HUES6 (cell line): ENCODE measurements around the gene SERPINE1.
A peak's percentile ranks its signal among the peaks of the same experiment; 100 is the strongest.

ENCODE experiments used
- H3K27ac ChIP-seq: 2 replicates; pipeline ENCODE4 v1.7.0; 2013; ENCODE audit warnings: low read depth, mild to moderate bottlenecking, low read length, inconsistent platforms
- H3K27me3 ChIP-seq: 2 replicates; pipeline ENCODE4 v1.6.1; 2013; ENCODE audit warnings: low read length; ENCODE audit not compliant: control insufficient read depth, insufficient read depth
- H3K36me3 ChIP-seq: 2 replicates; pipeline ENCODE4 v1.6.1; 2013; ENCODE audit warnings: low read length; ENCODE audit not compliant: control insufficient read depth, insufficient read depth
- H3K4me1 ChIP-seq: 2 replicates; pipeline ENCODE4 v1.6.1; 2013; ENCODE audit warnings: low read length; ENCODE audit not compliant: control insufficient read depth, insufficient read depth
- H3K4me3 ChIP-seq: 2 replicates; pipeline ENCODE4 v1.5.1; 2013; ENCODE audit warnings: low read depth, low read length
- H3K9ac ChIP-seq: one replicate; pipeline ENCODE4 v1.6.1; 2013; ENCODE audit warnings: mild to moderate bottlenecking, low read length
- H3K9me3 ChIP-seq: 2 replicates; pipeline ENCODE4 v1.6.1; 2013; ENCODE audit warnings: low read depth, low read length; ENCODE audit not compliant: control insufficient read depth, insufficient read depth

SERPINE1 gene

DNA sequence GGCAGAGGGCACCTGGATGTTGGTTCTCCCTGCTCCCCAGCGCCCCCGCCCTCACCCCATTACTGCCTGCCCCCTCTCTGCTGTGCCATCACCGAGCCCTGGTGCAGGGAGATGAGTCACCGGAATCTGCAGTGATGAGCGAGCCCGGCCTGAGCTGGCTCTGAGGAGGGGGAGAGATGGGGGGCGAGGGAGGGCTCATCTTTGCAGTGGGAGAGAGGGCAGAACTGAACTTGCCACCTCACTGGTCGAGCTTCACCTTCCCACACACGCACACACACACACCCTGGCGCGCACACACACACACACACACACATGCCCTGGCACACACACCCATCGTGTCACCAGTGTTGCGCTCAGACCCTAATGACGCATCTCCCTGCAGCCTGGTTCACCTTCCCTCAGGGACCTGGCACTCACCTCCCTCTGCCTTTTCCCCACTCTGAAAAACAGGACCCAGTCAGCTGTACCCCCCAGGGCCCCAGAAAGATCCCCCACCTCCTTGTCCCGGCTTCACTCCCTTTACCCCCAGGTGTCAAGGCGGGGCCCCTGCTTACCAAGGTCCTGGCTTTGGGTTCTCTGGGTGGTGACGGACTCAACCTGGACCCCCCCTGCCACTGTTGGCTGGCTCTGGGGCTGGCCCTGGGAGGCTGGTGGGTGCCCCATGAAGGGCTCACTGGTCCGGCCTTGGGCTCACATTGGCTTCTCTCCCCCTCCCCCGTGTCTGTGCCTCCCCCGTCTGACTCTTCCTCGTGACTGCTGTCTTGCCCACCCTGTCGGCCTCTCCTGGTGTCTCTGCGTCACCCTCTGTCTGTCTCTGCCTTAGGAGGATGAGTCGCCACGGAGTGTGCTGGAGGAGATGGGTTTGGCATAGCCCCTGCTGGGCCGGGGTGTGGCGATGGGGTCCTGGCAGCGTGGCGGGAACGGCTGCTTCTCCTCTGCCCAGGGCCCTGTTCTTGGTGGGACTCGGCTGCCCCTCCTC is 33.1 kb downstream of the SERPINE1 start:
- Histone ChIP-seq H3K9me3 (no peaks in the 10 kb centered on the region), H3K9ac (peak overlapping the region; percentile 6), H3K27ac (no peak overlapping the region), H3K4me1 (peaks cover 62% of the 10 kb centered on the region), H3K4me3 (no peak overlapping the region), H3K27me3 (peaks cover 18% of the 10 kb centered on the region), H3K36me3 (peaks cover 19% of the 10 kb centered on the region)

DNA sequence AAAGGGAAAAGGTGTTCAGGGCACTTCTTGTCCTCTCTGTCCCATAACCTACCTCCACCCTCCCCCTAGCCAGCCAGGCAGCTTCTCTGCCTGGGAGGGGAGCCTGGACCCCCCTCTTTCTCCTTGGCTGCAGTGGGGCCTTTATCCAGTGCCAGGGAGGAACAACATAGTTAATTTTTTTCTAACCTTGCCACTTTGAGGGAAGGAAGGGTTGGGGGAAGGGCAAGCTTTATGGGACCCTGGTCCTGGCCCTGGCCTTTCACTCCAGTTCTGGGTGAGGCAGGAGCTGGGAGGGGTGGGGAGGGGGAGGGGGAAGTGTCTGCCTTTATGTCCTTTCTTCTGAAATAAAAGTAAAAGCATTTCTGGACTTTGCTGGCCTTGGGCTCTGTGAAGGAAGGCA is 34.0 kb downstream of the SERPINE1 start:
- Histone ChIP-seq H3K4me3 (no peak overlapping the region), H3K9ac (no peak overlapping the region), H3K9me3 (no peaks in the 10 kb centered on the region), H3K36me3 (peaks cover 19% of the 10 kb centered on the region), H3K27ac (no peak overlapping the region), H3K27me3 (peaks cover 24% of the 10 kb centered on the region), H3K4me1 (peaks cover 58% of the 10 kb centered on the region)

DNA sequence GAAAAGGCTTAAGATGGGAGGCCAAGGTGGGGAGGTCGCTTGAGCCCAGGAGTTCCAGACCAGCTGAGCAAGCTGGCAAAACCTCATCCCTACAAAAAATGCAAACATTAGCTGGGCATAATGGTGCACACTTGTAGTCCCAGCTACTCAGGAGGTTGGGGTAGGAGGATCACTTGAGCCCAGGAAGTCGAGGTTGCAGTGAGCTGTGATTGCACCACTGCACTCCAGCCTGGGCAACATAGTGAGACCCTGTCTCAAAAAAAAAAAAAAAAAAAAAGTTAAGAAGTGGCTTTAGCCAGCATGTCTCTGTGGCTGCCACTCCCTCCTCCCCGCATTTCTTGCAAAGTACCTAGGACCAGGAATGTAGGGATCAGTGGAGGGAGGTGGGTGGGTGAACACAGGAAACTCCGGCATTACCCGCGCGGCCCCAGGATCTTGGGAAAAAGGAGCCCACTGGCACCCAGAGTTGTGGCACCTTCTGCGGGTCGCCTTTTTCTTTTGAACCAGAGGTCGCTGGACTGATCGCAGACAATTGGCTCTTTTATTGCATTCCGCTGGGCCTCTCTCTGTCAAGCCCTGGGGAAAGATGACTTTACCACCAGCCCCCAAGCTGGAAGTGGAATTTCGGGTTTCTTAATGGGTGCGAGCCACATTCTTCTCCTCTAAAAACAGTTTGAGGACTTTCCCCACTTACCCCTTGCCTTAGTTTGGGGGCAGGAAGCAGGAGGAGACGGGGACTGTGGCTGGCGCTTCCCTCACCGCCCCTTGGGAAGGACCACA is 35.0 kb downstream of the SERPINE1 start:
- Histone ChIP-seq H3K9me3 (no peaks in the 10 kb centered on the region), H3K9ac (peak overlapping the region; percentile 57), H3K4me3 (peak overlapping the region; percentile 62), H3K27ac (peak overlapping the region; percentile 56; the same call in 1 of the 2 replicates), H3K27me3 (peaks cover 30% of the 10 kb centered on the region), H3K4me1 (peaks cover 49% of the 10 kb centered on the region), H3K36me3 (peaks cover 18% of the 10 kb centered on the region)

DNA sequence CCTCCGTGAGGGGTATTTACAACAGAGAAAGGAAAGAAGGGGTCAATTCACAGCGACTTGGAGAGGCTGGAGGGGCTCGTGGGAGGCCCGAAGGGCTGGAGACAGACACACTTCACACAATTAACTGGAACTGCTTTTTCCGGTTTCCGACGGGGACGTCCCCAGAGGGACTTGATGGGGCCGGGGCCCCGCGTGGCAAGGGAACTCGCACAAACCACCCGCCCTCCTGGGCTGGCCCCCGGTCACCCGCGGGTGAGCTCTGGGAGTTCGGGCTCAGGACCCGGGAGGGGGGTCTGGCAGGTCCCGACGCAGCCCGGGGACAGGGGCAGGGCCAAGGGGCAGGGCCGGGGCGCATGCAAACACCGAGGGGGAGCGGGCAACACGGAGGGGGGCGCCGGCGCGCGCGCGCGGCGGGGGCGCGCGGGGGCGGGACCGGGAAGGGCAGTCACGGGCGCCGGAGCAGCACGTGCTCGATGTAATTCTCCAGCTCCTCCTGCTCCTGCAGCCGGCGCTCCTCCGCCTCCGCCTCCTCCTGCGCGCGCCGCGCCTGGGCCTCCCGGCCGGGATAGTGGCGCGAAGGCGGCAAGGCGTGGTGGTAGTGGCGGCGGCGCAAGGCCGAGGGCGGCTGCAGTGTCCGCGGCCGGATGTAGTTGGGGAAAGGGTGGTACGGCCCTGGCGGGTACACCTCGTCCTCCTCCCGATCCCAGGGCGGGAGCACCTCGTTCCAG is 35.8 kb downstream of the SERPINE1 start:
- Histone ChIP-seq H3K9ac (peak overlapping the region; percentile 77), H3K27ac (peak overlapping the region; percentile 56; the same call in 1 of the 2 replicates), H3K27me3 (peaks cover 38% of the 10 kb centered on the region), H3K4me1 (peaks cover 46% of the 10 kb centered on the region), H3K36me3 (peaks cover 13% of the 10 kb centered on the region), H3K4me3 (peak overlapping the region; percentile 62), H3K9me3 (no peaks in the 10 kb centered on the region)

DNA sequence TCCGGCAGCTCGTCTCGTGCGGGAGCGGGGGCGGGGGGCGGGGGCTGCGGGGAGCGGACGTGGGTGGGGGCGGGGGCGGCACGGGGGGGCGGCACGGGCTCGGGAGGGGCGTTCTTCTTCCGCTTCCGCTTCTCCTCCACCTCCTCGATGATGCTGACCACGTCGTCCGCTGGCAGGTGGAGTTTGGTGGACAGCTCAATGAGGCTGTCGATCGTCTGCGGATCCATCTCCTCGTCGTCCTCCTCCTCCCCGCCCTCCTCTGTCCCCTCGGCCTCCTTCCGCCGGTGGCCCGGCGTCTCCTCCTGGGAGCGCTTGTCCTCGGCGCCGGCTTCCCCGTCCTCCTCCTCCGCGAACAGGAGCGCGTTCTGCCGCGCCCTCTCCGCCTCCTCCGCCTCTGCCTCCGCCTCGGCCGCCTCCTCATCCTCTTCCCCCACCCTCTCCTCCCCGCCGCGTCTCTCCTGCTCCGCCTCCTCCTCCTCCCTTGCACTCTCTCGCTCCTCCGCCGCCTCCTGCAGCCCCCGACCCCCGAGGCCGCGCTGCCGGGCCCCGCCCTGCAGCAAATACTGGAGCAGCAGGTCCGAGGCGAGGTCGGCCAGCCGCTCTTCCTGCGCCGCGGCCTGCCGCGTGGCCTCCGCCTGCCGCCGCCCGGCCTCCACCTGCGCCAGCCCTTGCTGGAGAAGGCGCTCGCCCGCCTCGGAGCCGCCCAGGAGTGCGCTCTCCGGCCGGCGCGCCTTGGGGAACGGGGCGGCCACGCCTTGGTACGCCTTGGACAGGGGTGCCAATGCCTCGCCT is 36.6 kb downstream of the SERPINE1 start:
- peak overlapping the region; percentile 62 for H3K4me3 ChIP-seq
- H3K9me3 ChIP-seq = no peaks in the 10 kb centered on the region
- H3K9ac ChIP-seq = peak overlapping the region; percentile 79
- H3K36me3 ChIP-seq = peaks cover 8% of the 10 kb centered on the region
- H3K27me3 ChIP-seq = peaks cover 46% of the 10 kb centered on the region
- no peak overlapping the region for H3K27ac ChIP-seq
- peaks cover 54% of the 10 kb centered on the region for H3K4me1 ChIP-seq

DNA sequence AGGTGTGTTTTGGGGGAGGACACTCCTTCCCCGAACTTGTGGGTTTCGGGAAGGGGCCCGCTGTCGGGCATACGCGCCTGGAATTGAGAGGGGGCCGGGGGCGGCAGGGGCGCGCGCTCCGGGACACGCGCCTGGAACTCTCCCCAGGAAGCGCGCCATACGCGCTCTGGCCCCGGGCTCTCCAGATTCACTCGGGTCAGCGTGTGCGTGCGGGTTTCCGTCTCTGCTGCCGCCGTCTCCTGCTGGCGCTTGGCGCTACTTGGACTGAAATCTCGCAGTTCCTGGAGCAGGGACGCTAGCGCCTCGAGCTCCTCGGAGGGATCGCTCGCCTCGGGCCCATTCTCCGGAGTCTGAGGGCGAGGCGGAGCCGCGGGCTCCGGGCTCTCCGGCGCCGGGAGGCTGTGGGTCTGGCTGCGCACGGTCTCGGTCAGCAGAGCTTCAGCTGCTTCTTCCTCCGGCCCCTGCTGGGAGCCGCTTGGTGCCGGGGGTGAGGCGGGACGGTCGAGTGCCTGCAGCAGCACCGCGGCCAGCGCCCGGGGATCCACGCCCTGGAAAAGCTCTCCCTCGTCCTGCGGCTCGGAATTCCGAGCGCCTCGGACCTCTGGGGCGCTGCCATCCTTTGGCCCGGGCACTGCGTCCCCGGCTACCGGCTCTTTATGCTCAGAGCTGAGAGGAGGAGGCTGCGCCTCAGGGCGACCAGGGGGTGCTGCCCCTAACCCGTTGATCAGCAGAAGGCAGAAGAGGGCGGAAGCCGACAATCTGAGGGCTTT is 37.4 kb downstream of the SERPINE1 start:
- H3K36me3 ChIP-seq = peaks cover 1% of the 10 kb centered on the region; the same call in 1 of the 2 replicates
- H3K4me3 ChIP-seq = peak overlapping the region; percentile 62
- peaks cover 54% of the 10 kb centered on the region for H3K4me1 ChIP-seq
- peak overlapping the region; percentile 79 for H3K9ac ChIP-seq
- no peak overlapping the region for H3K27ac ChIP-seq
- no peaks in the 10 kb centered on the region for H3K9me3 ChIP-seq
- H3K27me3 ChIP-seq = peaks cover 53% of the 10 kb centered on the region

DNA sequence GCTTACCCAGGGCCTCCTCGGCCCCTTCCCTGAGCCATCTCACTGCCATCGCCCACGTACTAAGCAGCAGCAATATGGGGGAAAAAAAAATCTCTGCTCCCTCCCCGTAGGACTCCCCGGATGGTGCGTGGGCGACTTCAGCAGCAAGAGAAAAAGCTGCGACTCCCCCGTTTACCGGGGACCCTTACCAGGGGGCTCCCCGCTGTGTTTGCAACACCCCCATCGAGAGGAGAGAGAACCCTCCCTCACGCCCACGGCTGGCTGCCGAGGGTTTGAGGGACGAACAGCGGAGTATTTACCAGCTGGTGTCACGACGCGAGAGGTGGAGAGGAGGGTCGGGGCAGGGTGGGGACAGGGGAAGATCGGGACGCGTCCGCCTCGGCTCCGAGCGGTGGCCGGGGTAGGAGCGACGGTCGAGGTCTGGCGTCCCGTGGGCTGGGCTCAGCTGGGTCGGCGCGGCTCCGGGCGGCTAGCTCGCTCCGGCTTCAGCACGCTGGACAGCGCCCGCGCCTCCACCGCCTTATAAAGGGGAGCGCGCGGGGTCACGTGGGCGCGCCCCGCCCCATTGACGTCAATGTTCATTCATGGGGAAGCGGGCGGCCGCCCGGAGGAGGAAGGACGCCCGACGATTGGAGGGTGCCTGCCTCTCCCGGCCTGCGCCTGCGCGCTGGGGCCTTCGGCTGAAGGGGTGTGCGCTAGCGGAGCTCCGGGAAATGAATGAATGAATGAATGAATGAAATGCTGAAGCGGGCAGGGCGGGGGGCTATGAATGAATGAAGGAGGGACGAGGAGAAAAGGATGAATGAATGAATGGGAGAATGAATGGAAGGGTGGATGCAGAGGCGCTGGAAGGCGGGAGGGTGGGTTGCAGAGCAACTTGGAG is 38.4 kb downstream of the SERPINE1 start, which contains the start of gene VGF:
VGF (minus strand) TSS at position 495 of the 883 bp plus-strand sequence. CDS start 726 bp downstream, outside the sequence.
- H3K9ac ChIP-seq = peak within 1 kb of the TSS; percentile 79
- peaks cover 64% of the 10 kb centered on the region for H3K27me3 ChIP-seq
- peaks cover 55% of the 10 kb centered on the region for H3K4me1 ChIP-seq
- H3K4me3 ChIP-seq = peak within 1 kb of the TSS; percentile 62
- H3K36me3 ChIP-seq = no peaks in the 10 kb centered on the region
- no peaks in the 10 kb centered on the region for H3K9me3 ChIP-seq
- no peak within 1 kb of the TSS for H3K27ac ChIP-seq

DNA sequence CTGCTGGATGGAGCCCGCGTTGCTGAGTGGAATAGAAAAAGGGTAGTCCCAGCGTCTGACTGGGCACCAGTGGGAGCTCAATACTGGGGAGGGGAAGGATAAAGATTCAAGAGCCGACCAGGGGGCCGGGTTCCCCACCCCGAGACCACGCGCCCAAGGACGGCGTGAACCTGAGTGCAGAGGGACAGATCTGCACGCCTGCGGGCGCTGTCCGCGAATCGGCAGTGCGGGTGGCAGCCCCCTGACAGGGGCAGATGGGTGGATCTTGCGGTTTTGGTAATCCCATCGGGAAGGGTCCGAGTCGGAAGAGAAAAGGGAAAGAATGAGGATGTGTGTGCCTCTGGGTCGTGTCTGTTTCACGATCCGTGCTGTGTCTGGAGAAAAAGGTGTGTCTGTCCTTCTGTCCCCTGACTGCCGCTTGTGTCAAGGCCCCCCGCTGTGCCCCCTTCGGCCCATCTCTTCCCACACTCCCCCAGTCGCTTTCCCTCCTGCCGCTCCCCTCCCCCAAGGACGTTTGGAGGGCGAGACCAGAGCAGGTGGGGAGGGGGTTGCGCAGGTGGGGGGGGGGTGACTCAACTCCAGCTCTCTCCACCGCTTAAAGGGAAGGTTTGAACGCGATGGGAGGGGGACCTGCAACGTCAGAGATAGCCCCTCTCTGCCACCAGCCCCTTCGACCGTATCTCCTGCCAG is 39.2 kb downstream of the SERPINE1 start:
- H3K36me3 ChIP-seq = no peaks in the 10 kb centered on the region
- H3K4me3 ChIP-seq = peak overlapping the region; percentile 54
- no peak overlapping the region for H3K27ac ChIP-seq
- peak overlapping the region; percentile 58 for H3K9ac ChIP-seq
- H3K9me3 ChIP-seq = no peaks in the 10 kb centered on the region
- peaks cover 72% of the 10 kb centered on the region for H3K27me3 ChIP-seq
- peaks cover 55% of the 10 kb centered on the region for H3K4me1 ChIP-seq

DNA sequence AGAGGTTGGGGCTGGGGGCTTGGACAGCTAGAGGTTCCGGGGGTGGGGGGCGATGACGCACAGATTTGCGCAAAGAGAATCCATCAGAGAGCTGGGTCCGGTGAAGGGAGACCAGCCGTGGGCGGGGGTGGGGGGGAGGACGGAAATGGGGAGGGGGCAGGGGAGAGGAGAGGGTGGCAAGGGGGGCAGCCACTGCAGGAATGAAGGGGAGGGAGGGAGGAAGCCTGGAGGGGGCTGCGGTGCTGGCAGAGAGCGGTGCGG is 39.7 kb downstream of the SERPINE1 start:
- Histone ChIP-seq H3K27ac (no peak overlapping the region), H3K27me3 (peaks cover 77% of the 10 kb centered on the region), H3K4me1 (peaks cover 55% of the 10 kb centered on the region), H3K9me3 (no peaks in the 10 kb centered on the region), H3K4me3 (peak overlapping the region; percentile 54), H3K36me3 (no peaks in the 10 kb centered on the region), H3K9ac (peak overlapping the region; percentile 41)
